ENCODE results near the gene PRELID2.

PRELID2 gene

GRCh38 chr5:145853781-145854376 is 18.7 kb upstream of the PRELID2 start:
- H3K27ac ChIP-seq: no peak overlapping the region
- no peak for TF ChIP-seq ZFX (IDR thresholded peaks at IDR 0.05)
- TF ChIP-seq, protein P1, sequence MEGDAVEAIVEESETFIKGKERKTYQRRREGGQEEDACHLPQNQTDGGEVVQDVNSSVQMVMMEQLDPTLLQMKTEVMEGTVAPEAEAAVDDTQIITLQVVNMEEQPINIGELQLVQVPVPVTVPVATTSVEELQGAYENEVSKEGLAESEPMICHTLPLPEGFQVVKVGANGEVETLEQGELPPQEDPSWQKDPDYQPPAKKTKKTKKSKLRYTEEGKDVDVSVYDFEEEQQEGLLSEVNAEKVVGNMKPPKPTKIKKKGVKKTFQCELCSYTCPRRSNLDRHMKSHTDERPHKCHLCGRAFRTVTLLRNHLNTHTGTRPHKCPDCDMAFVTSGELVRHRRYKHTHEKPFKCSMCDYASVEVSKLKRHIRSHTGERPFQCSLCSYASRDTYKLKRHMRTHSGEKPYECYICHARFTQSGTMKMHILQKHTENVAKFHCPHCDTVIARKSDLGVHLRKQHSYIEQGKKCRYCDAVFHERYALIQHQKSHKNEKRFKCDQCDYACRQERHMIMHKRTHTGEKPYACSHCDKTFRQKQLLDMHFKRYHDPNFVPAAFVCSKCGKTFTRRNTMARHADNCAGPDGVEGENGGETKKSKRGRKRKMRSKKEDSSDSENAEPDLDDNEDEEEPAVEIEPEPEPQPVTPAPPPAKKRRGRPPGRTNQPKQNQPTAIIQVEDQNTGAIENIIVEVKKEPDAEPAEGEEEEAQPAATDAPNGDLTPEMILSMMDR (conservative IDR thresholded peaks at IDR 0.05): no peak

DNA sequence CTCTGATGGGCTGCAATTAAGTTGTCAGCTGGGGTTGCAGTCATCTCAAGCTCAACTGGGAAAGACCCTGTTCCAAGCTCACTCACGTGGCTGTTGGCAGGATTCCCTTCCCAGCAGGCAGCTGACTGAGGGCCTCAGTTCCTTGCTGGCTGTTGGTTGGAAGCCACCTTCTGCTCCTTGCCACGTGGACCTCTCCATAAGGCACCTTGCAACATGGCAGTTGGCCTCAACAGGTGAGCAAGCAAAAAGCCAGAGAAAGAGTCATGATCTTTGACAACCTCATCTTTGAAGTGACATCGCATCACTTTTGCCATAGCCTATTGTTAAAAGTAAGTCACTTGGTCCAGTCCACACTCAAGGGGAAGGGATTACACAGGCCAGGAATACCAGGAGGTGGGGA is 17.8 kb upstream of the PRELID2 start:
- no peak overlapping the region for H3K27ac ChIP-seq
- no peak for TF ChIP-seq ZFX (IDR thresholded peaks at IDR 0.05)

GRCh38 chr5:145848854-145849253 is 13.7 kb upstream of the PRELID2 start:
- TF ChIP-seq ZFX (IDR thresholded peaks at IDR 0.05): no peak
- TF ChIP-seq, protein P1 (conservative IDR thresholded peaks at IDR 0.05): no peak
- no peak overlapping the region for H3K27ac ChIP-seq

GRCh38 chr5:145847499-145848497 is 12.7 kb upstream of the PRELID2 start:
- no peak for TF ChIP-seq ZFX (IDR thresholded peaks at IDR 0.05)
- TF ChIP-seq, protein P1 (conservative IDR thresholded peaks at IDR 0.05): no peak
- no peak overlapping the region for H3K27ac ChIP-seq

DNA sequence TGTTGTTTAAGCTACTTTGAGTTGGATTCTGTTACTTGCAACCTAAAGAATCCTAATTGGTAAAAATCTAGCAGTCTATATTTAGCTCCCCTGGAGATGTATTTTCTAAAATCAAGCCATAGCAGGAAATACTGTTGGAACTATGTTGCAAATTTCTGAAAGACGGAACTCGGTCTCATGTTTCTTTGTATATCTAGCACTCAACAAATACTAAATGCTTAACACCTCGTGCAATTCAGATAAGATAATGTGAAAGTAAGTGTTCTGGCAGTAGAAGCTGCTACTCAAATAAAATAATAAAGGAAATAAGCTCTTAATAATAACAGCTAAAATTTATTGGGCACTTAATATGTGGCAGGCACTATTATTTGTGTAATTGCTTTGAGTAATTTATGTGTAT is 10.9 kb upstream of the PRELID2 start:
- no peak overlapping the region for H3K27ac ChIP-seq
- TF ChIP-seq ZFX (IDR thresholded peaks at IDR 0.05): no peak
- TF ChIP-seq, protein P1 (conservative IDR thresholded peaks at IDR 0.05): no peak

DNA sequence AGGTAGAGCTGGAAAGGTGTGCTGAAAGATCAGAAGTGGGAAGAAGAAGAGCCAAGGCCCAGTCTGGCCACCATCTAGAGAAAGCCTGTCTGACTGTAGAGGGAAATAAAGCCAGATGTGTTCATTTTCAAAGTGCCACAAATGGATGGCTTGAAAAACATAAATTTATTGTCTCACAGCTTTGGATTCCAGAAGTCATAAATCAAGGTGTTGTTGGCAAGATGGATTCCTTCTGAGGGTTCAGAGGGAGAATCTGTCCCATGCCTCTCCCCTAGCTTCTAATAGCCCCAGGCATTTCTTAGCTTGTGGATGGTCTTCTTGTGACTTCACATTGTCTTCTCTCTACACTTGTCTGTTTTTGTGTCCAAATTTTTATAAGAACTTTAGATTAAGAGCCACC is 6.2 kb upstream of the PRELID2 start:
- H3K27ac ChIP-seq: no peak overlapping the region
- TF ChIP-seq ZFX (IDR thresholded peaks at IDR 0.05): no peak
- TF ChIP-seq, protein P1 (conservative IDR thresholded peaks at IDR 0.05): no peak

GRCh38 chr5:145840458-145841132 is 5.5 kb upstream of the PRELID2 start:
- TF ChIP-seq, protein P1 (conservative IDR thresholded peaks at IDR 0.05): no peak
- no peak overlapping the region for H3K27ac ChIP-seq
